Smooth muscle cell (in vitro differentiated cells): ENCODE data around the gene PKNOX2. TPM values are rescaled to one million over a fixed set of nuclear protein-coding genes. Genes with fewer than 3 reads are reported as not detected.

Source experiments
- DNase-seq: peaks from one replicate; lab custom pipeline; 2025; ENCODE audit not compliant: unreplicated experiment; lab: John Stamatoyannopoulos, UW
- H2AFZ ChIP-seq: fragments of 200-600 bp; sonication (generic); 2 replicates; pipeline ENCODE4 v1.6.0; 2016; ENCODE audit warnings: antibody characterized with exemption, low read depth, mild to moderate bottlenecking
- H3F3A ChIP-seq: fragments of 200-600 bp; sonication (generic); 2 replicates; pipeline ENCODE4 v1.6.0; 2017; ENCODE audit warnings: antibody characterized with exemption, low read depth
- H3K27ac ChIP-seq: fragments of 200-600 bp; sonication (generic); 2 replicates; pipeline ENCODE4 v1.5.1; 2016; ENCODE audit warnings: low read depth, mild to moderate bottlenecking
- H3K27me3 ChIP-seq: fragments of 200-600 bp; sonication (generic); 2 replicates; pipeline ENCODE4 v1.6.1; 2016; ENCODE audit warnings: low read depth, mild to moderate bottlenecking
- H3K36me3 ChIP-seq: fragments of 200-600 bp; sonication (generic); 2 replicates; pipeline ENCODE4 v1.5.1; 2016; ENCODE audit warnings: low read depth
- H3K4me1 ChIP-seq: fragments of 200-600 bp; sonication (generic); 2 replicates; pipeline ENCODE4 v1.5.1; 2016; ENCODE audit warnings: low read depth
- H3K4me2 ChIP-seq: fragments of 200-600 bp; sonication (generic); 2 replicates; pipeline ENCODE4 v1.6.0; 2016; ENCODE audit warnings: mild to moderate bottlenecking
- H3K4me3 ChIP-seq: fragments of 200-600 bp; sonication (generic); 2 replicates; pipeline ENCODE4 v1.5.1; 2016; ENCODE audit warnings: mild to moderate bottlenecking
- H3K79me2 ChIP-seq: fragments of 200-600 bp; sonication (generic); 2 replicates; pipeline ENCODE4 v1.6.0; 2016; ENCODE audit warnings: low read depth, mild to moderate bottlenecking
- H3K9ac ChIP-seq: fragments of 200-600 bp; sonication (generic); 2 replicates; pipeline ENCODE4 v1.6.0; 2016; ENCODE audit warnings: low read depth
- H3K9me3 ChIP-seq: fragments of 200-600 bp; sonication (generic); replicated peaks from 2 replicates; pipeline ENCODE4 v1.5.1; 2016; ENCODE audit warnings: low read depth
- H4K20me1 ChIP-seq: fragments of 200-600 bp; sonication (generic); 2 replicates; pipeline ENCODE4 v1.6.0; 2016; ENCODE audit warnings: low read depth
- CTCF ChIP-seq: fragments of 200-600 bp; sonication (generic); IDR thresholded peaks from 2 replicates; pipeline ENCODE4 v1.5.1; 2017; ENCODE audit warnings: borderline replicate concordance, mild to moderate bottlenecking, antibody characterized with exemption; ENCODE audit not compliant: insufficient read depth, poor library complexity, severe bottlenecking
- WGBS: methylation state at CpG from one replicate; pipeline ENCODE4 v1.1.7; 2016; ENCODE audit warnings: low lambda C conversion rate; 5-methylcytosine and 5-hydroxymethylcytosine counted together
- polyA plus RNA-seq: library from polyadenylated mRNA; unstranded; fragments of >200 nt; fragmentation: Nextera tagmentation; extraction: Ambion mirVana; gene quantifications from 2 replicates; pipeline ENCODE4 v1.2.1, GENCODE V29; 2016
- total RNA-seq: library from RNA; depleted of rRNA; stranded (reverse); fragments of >200 nt; gene quantifications from 2 replicates; pipeline ENCODE4 v1.2.3, GENCODE V29; 2014

PKNOX2 gene
- total and polyA plus RNA-seq, 2 experiments from 2014 or later, result 7.2 to 7.9 TPM

DNA sequence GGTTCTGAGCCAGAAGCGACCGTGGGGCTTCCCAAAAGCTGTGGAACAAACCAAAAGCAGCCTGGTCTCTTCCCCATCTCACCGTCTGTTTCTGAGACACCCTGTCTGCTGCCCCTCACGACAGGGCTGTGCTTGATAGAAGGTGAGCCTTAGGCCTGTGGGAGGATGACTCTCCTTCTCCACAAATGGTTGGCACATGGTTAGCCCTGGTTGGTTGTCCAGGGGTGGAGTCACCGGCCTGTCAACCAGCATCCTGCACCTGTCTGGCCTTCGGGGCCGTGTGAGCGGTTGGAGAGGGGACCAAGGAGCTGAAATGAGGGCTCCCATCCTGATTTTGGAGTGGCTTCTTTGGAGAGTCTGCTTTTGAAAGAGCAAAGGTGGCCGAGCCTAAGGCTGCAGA is 135.3 kb downstream of the PKNOX2 start:
- H3K4me1 ChIP-seq, result peaks cover 4% of the 10 kb centered on the region
- no peak overlapping the region for H2AFZ ChIP-seq
- no peak overlapping the region for H3K4me3 ChIP-seq
- no peaks in the 10 kb centered on the region for H4K20me1 ChIP-seq
- WGBS, result 92% methylated on average over 9 of the region's 9 CpGs
- no peak for DNase-seq
- H3K27ac ChIP-seq, result no peak overlapping the region
- peaks cover 5% of the 10 kb centered on the region for H3F3A ChIP-seq
- H3K9me3 ChIP-seq, result no peaks in the 10 kb centered on the region
- H3K27me3 ChIP-seq, result no peaks in the 10 kb centered on the region
- H3K4me2 ChIP-seq, result no peak overlapping the region
- no peaks in the 10 kb centered on the region for H3K79me2 ChIP-seq
- no peaks in the 10 kb centered on the region for H3K36me3 ChIP-seq
- TF ChIP-seq CTCF, result no peak
- no peak overlapping the region for H3K9ac ChIP-seq

GRCh38 chr11:125300791-125301218 is 136.3 kb downstream of the PKNOX2 start:
- WGBS, result 25% methylated on average over 3 of the region's 3 CpGs
- no peak overlapping the region for H2AFZ ChIP-seq
- H3K27ac ChIP-seq, result peak overlapping the region; percentile 5

GRCh38 chr11:125301346-125301745 is 136.8 kb downstream of the PKNOX2 start:
- no peaks in the 10 kb centered on the region for H3K9me3 ChIP-seq
- no peak overlapping the region for H3K9ac ChIP-seq

More at GRCh38 chr11:125300791-125301218, 136.3 kb downstream of the PKNOX2 start:
- Histone ChIP-seq H3K9ac (no peak overlapping the region), H3K4me1 (no peaks in the 10 kb centered on the region), H3K9me3 (no peaks in the 10 kb centered on the region), H4K20me1 (no peaks in the 10 kb centered on the region), H3K27me3 (no peaks in the 10 kb centered on the region), H3K36me3 (no peaks in the 10 kb centered on the region), H3F3A (no peaks in the 10 kb centered on the region), H3K79me2 (no peaks in the 10 kb centered on the region), H3K4me2 (no peak overlapping the region), H3K4me3 (no peak overlapping the region)
- TF ChIP-seq CTCF, result no peak
- no peak for DNase-seq

More at GRCh38 chr11:125301346-125301745, 136.8 kb downstream of the PKNOX2 start:
- no peak for TF ChIP-seq CTCF
- H3K36me3 ChIP-seq, result no peaks in the 10 kb centered on the region
- no peak overlapping the region for H2AFZ ChIP-seq
- no peaks in the 10 kb centered on the region for H4K20me1 ChIP-seq
- no peaks in the 10 kb centered on the region for H3K4me1 ChIP-seq
- H3K27ac ChIP-seq, result peak overlapping the region; percentile 5
- H3K4me3 ChIP-seq, result no peak overlapping the region
- H3K27me3 ChIP-seq, result no peaks in the 10 kb centered on the region
- DNase-seq, result no peak
- no peak overlapping the region for H3K4me2 ChIP-seq
- no peaks in the 10 kb centered on the region for H3F3A ChIP-seq
- no peaks in the 10 kb centered on the region for H3K79me2 ChIP-seq
- 87% methylated on average over 3 of the region's 3 CpGs for WGBS
